Prostate gland (tissue), 2 donors: ENCODE results near the gene CES3. TPM values are rescaled to one million over a fixed set of nuclear protein-coding genes. Genes with fewer than 3 reads are reported as not detected.
"Not testable (repeated sequence)": the region's sequence is repeated elsewhere in the genome, so short reads cannot be mapped to it uniquely, and the experiment has no call there.

Experiments
- DNase-seq: peaks from one replicate; pipeline ENCODE4 v3.0.0-alpha.2; 2019; ENCODE audit warnings: low spot score
- H3K27ac ChIP-seq, 2 donors: fragments of 200-600 bp; sonication (generic); 2 replicates each; pipeline ENCODE4 v1.5.1; 2017 to 2019
- H3K27me3 ChIP-seq: fragments of 200-600 bp; sonication (generic); replicated peaks from 2 replicates; pipeline ENCODE4 v1.5.1; 2019; ENCODE audit not compliant: insufficient read depth
- H3K36me3 ChIP-seq, 2 donors: fragments of 200-600 bp; sonication (generic); 1 replicate in 1 of 2; 2 replicates in 1 of 2; pipeline versions ENCODE4 v1.5.1 to v1.8.1; 2017 to 2019
- H3K4me1 ChIP-seq: fragments of 200-600 bp; sonication (generic); replicated peaks from 2 replicates; pipeline ENCODE4 v1.5.1; 2019
- H3K4me3 ChIP-seq, 2 donors: fragments of 200-600 bp; sonication (generic); 2 replicates each; pipeline ENCODE4 v1.5.1; 2017 to 2019
- H3K9me3 ChIP-seq: fragments of 200-600 bp; sonication (generic); 2 replicates; pipeline ENCODE4 v1.5.1; 2017
- POLR2A ChIP-seq: fragments of 450-650 bp; IDR thresholded peaks from one replicate; pipeline ENCODE4 v1.6.1; 2016; ENCODE audit warnings: antibody characterized with exemption, mild to moderate bottlenecking
- POLR2AphosphoS5 ChIP-seq: sonication (generic); formaldehyde crosslinking; IDR thresholded peaks from one replicate; pipeline ENCODE4 v1.6.1; 2017; ENCODE audit warnings: antibody characterized with exemption
- WGBS: methylation state at CpG from one replicate; pipeline ENCODE4 v1.1.5; 2018; 5-methylcytosine and 5-hydroxymethylcytosine counted together
- intact Hi-C: fragments of 100-400 bp; cut with DNase I; formaldehyde crosslinking; loops from one replicate; pipeline ENCODE4 v1.14.2; 2022
- total RNA-seq, 2 donors: library from RNA; depleted of rRNA; stranded (reverse); fragments of >200 nt; gene quantifications; one replicate each; pipeline ENCODE4 v1.1.0, GENCODE V29; 2016
- TF ChIP-seq, protein P1 (sequence below), 4 experiments: fragments of 200-600 bp in 2 of 4; fragments of 450-650 bp in 2 of 4; sonication (generic) in 2 of 4; IDR thresholded peaks; 1 replicate in 3 of 4; 2 replicates in 1 of 4; pipeline ENCODE4 v1.5.1; 2016 to 2019; ENCODE audit warnings: antibody characterized with exemption in 4 of 4, mild to moderate bottlenecking in 2 of 4, moderate library complexity in 2 of 4

Gene CES3
- total RNA-seq, 2 donors from 2014 or later, result 0.36 to 0.80 TPM

DNA sequence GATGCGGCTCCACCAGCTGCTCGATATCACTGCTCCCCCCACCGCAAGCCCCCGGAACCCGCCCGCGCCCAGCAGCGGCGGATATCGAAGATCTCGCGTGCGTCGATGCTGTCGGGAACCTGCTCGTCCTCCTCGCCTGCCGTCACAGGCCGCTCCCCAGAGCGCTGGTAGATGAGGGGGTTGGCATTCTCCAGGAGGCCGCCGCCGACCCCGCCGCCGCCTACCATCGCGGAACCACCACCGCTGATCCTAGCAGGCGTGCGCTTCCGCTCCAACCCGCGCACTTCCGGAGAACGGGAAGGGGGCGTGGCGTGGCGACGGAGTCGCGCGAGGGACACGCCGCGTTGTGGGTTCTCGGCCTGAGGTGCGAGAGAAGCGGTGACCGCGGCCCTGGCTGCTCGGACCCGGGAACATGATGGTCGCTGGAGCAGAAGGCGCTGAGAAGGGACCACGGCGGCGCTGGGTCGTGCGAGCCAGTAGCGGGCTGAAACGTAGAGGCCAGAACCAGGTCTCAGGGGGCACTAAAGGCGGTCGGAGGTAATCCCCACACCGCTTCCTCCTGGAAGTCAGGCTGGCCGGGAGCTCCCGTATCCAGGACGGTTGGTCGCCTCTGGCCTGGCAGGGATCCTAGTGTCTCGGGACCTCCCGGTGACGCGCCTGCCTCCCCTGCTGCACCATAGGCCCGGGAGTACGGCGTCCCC is 26.8 kb upstream of the CES3 start, which contains the start of gene CIAO2B:
CIAO2B (minus strand) TSS at position 265 of the 701 bp plus-strand sequence; CDS start at position 227, 38 bp downstream.
- Histone ChIP-seq H3K27ac (peak within 1 kb of the TSS; percentile 89 to 92), H3K4me1 (peaks cover 22% of the 10 kb centered on the region), H3K27me3 (no peaks in the 10 kb centered on the region), H3K4me3 (peak within 1 kb of the TSS; percentile 99 to 100), H3K9me3 (no peaks in the 10 kb centered on the region), H3K36me3 (no peaks in the 10 kb centered on the region)
- TF ChIP-seq, protein P1, sequence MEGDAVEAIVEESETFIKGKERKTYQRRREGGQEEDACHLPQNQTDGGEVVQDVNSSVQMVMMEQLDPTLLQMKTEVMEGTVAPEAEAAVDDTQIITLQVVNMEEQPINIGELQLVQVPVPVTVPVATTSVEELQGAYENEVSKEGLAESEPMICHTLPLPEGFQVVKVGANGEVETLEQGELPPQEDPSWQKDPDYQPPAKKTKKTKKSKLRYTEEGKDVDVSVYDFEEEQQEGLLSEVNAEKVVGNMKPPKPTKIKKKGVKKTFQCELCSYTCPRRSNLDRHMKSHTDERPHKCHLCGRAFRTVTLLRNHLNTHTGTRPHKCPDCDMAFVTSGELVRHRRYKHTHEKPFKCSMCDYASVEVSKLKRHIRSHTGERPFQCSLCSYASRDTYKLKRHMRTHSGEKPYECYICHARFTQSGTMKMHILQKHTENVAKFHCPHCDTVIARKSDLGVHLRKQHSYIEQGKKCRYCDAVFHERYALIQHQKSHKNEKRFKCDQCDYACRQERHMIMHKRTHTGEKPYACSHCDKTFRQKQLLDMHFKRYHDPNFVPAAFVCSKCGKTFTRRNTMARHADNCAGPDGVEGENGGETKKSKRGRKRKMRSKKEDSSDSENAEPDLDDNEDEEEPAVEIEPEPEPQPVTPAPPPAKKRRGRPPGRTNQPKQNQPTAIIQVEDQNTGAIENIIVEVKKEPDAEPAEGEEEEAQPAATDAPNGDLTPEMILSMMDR (IDR thresholded peaks at IDR 0.05), result no peak
- peak; percentile 99 for TF ChIP-seq POLR2AphosphoS5
- peak; percentile 84 for TF ChIP-seq POLR2A
- DNase-seq, result peak; percentile 84
- intact Hi-C loops, result no loop called here
- under 1% methylated on average over 48 of the region's 76 CpGs for WGBS

GRCh38 chr16:66934839-66935313 is 26.2 kb upstream of the CES3 start:
- H3K27me3 ChIP-seq, intact Hi-C loops: not testable (repeated sequence)
- H3K4me1 ChIP-seq, result peaks cover 22% of the 10 kb centered on the region

DNA sequence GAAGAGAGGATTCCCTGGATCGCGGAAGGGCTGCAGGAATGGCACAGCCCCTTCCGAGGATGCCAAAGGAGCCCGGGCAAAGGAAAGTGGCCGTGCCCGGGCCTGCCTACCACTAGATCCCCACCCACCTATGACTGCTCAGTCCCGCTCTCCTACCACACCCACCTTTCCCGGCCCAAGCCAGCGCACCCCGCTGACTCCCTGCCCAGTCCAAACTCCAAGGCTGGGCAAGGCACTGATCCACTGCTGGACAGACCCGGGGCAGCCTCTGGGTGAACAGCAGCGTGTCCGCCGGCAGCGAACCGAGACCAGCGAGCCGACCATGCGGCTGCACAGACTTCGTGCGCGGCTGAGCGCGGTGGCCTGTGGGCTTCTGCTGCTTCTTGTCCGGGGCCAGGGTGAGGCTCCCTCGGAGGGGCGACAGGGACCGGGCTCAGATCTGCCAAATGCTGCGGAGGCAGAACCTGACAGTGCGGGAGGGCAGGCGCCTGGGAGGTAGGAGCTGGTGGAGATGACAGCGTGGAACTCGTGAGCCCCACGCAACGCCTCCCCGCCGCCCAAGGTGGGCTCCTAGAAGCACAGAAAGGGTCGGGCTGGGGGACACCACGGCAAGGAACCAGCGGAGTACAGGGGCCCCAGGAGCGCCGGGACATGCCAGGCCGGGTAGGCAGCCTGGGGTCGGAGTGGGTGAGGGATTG is 25.6 kb upstream of the CES3 start, which contains the start of gene CES2:
CES2 (plus strand) TSS at position 203 of the 698 bp plus-strand sequence; CDS start at position 323, 120 bp downstream.
- TF ChIP-seq POLR2AphosphoS5, result peak; percentile 56
- peak; percentile 64 for TF ChIP-seq POLR2A
- TF ChIP-seq, protein P1 (IDR thresholded peaks at IDR 0.05), result no peak
- DNase-seq, result peak; percentile 73
- intact Hi-C loops, result no loop called here
- Histone ChIP-seq H3K27ac (peak within 1 kb of the TSS; percentile 89 to 92), H3K27me3 (no peaks in the 10 kb centered on the region), H3K4me3 (peak within 1 kb of the TSS; percentile 99 to 100), H3K36me3 (peaks cover 0 to 6% of the 10 kb centered on the region in 2 donors), H3K9me3 (no peaks in the 10 kb centered on the region), H3K4me1 (peaks cover 22% of the 10 kb centered on the region)
- WGBS, result 20% methylated on average over 43 of the region's 44 CpGs

More at GRCh38 chr16:66934839-66935313, 26.2 kb upstream of the CES3 start:
- H3K36me3 ChIP-seq, H3K9me3 ChIP-seq, DNase-seq: not testable (repeated sequence)
- peak overlapping the region; percentile 99 to 100 for H3K4me3 ChIP-seq
- peak overlapping the region; percentile 89 to 92 for H3K27ac ChIP-seq
- under 1% methylated on average over 22 of the region's 24 CpGs for WGBS

DNA sequence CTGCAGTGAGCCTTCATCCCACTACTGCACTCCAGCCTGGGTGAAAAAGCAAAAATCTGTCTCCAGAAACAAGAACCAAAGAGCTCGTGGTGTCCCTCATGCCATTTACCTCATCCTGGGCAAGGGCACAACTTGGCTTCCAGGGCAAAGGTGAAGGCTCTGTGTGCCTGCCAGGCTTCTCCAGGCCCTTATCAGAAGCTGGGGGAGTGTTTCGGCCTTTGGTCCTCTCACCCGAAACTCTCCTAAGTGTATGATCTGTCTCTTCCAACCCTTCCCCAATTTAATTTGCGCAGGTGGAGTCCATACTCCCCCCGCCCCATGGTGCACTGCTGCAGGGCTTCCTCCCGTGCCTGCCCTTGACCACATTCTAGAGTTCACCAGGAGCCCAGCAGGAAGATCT is 24.6 kb upstream of the CES3 start:
- Histone ChIP-seq H3K4me3 (no peak overlapping the region), H3K27me3 (no peaks in the 10 kb centered on the region), H3K36me3 (peaks cover 0 to 16% of the 10 kb centered on the region in 2 donors), H3K9me3 (no peaks in the 10 kb centered on the region), H3K4me1 (peaks cover 22% of the 10 kb centered on the region), H3K27ac (peak overlapping the region in 1 of 2 donors; percentile 92)
- WGBS, result 87% methylated on average over 6 of the region's 6 CpGs
- intact Hi-C loops, result no loop called here
- DNase-seq, result no peak
- TF ChIP-seq POLR2A (no peak), POLR2AphosphoS5 (no peak)
- TF ChIP-seq, protein P1 (IDR thresholded peaks at IDR 0.05), result no peak

DNA sequence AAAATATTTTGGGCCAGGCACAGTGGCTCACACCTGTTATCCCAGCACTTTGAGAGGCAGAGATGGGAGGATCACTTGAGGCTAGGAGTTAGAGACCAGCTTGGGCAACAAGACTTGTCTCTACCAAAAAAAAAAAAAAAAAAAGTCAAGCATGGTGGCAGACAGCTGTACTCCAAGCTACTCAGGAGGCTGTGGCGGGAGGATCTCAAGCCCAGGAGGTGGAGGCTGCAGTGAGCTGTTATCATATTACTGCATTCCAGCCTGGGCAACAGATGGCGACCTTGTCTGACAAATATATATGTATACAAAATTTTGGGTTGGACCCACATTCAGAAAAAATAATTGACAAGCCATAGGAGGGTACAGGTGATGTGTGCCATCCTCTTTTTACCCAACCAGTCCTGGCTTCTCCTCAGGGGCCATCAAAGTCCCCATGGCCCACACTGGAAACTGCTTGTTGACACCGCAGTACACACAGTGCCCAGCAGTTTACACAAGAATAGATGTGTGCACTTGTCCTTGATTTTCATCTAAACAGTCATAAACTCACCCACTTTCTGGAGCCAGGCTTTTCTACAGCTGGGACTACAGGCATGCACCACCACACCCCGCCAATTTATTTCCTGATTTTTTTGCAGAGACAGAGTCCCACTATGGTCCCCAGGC is 24.0 kb upstream of the CES3 start:
- H3K27me3 ChIP-seq, result no peaks in the 10 kb centered on the region
- no peaks in the 10 kb centered on the region for H3K9me3 ChIP-seq
- TF ChIP-seq POLR2AphosphoS5 (peak; percentile 68), POLR2A (no peak)
- intact Hi-C loops, result no loop called here
- H3K4me1 ChIP-seq, result peaks cover 22% of the 10 kb centered on the region
- peak; percentile 55 for DNase-seq
- H3K4me3 ChIP-seq, result no peak overlapping the region
- peak overlapping the region in 1 of 2 donors; percentile 92 for H3K27ac ChIP-seq
- H3K36me3 ChIP-seq, result peaks cover under 1 to 21% of the 10 kb centered on the region in 2 donors
- 71% methylated on average over 4 of the region's 4 CpGs for WGBS
